OCI-LY1 (cell line): ENCODE results near the gene TOR3A.

Source experiments
- EZH2 ChIP-seq: fragments of 200-600 bp; sonication (generic), shearing (Covaris generic); IDR thresholded peaks from 2 replicates; pipeline ENCODE4 v1.8.0; 2017; ENCODE audit warnings: borderline replicate concordance, mixed run types, mild to moderate bottlenecking, antibody characterized with exemption, low read length, moderate library complexity, mixed read lengths
- TF ChIP-seq, protein P1 (sequence below): fragments of 200-600 bp; sonication (generic), shearing (Covaris generic); IDR thresholded peaks from 2 replicates; pipeline ENCODE4 v1.5.1; 2017; ENCODE audit warnings: mild to moderate bottlenecking, antibody characterized with exemption, low read length, moderate library complexity, mixed read lengths

DNA sequence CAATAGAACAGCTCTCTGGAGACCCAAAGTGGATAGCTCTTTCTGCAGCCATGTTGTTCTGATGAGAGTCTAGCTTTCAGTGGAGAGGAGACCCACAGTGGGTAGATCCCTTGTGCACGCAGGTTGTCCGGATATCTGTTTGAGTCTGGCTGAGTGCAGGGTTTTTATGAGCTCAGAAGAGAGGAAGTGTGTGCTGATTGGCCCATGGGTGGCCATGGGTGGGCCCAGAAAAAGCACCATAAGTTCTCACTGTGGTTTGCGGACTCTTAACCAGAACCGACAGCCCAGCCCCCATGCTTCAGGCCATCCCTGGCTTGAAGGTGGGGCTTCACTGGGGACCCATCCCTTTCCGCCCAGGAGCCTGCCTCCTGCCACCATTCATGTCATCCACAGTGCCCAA is 39.2 kb upstream of the TOR3A start:
- TF ChIP-seq, protein P1, sequence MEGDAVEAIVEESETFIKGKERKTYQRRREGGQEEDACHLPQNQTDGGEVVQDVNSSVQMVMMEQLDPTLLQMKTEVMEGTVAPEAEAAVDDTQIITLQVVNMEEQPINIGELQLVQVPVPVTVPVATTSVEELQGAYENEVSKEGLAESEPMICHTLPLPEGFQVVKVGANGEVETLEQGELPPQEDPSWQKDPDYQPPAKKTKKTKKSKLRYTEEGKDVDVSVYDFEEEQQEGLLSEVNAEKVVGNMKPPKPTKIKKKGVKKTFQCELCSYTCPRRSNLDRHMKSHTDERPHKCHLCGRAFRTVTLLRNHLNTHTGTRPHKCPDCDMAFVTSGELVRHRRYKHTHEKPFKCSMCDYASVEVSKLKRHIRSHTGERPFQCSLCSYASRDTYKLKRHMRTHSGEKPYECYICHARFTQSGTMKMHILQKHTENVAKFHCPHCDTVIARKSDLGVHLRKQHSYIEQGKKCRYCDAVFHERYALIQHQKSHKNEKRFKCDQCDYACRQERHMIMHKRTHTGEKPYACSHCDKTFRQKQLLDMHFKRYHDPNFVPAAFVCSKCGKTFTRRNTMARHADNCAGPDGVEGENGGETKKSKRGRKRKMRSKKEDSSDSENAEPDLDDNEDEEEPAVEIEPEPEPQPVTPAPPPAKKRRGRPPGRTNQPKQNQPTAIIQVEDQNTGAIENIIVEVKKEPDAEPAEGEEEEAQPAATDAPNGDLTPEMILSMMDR, result no peak
- no peak for TF ChIP-seq EZH2
